ENCODE data around the gene TEX261.
A peak's percentile ranks its signal among the peaks of the same experiment; 100 is the strongest.

TEX261 gene

GRCh38 chr2:70981421-70981820, 13.3 kb downstream of the TEX261 start:
- DNase-seq: no peak

- no peak for DNase-seq
Measured at GRCh38 chr2:70979626-70980025, 15.0 kb downstream of the TEX261 start.

- no peak for DNase-seq
Measured at GRCh38 chr2:70979180-70979488, 15.5 kb downstream of the TEX261 start.

- no peak for DNase-seq
Measured at GRCh38 chr2:70978341-70979179, 16.1 kb downstream of the TEX261 start, which contains the start of gene ANKRD53. ANKRD53 (plus strand) TSS chr2:70978630; CDS start chr2:70978646, 16 bp downstream.

- DNase-seq: peak; percentile 35
Measured at GRCh38 chr2:70977605-70978205, 17.0 kb downstream of the TEX261 start.

- DNase-seq: no peak
Measured at GRCh38 chr2:70975237-70975636, 19.4 kb downstream of the TEX261 start.

- DNase-seq: no peak
Measured at GRCh38 chr2:70974592-70974991, 20.1 kb downstream of the TEX261 start.

- no peak for DNase-seq
Measured at GRCh38 chr2:70967189-70967588, 27.5 kb downstream of the TEX261 start.

- DNase-seq: no peak
Measured at GRCh38 chr2:70966681-70967080, 28.0 kb downstream of the TEX261 start.

- no peak for DNase-seq
Measured at GRCh38 chr2:70965506-70965905, 29.2 kb downstream of the TEX261 start.

GRCh38 chr2:70964596-70965386, 29.9 kb downstream of the TEX261 start:
- peak; percentile 76 for DNase-seq

- DNase-seq: no peak
Measured at GRCh38 chr2:70964133-70964532, 30.5 kb downstream of the TEX261 start.

- DNase-seq: no peak
Measured at GRCh38 chr2:70962885-70963878, 31.5 kb downstream of the TEX261 start.

- DNase-seq: no peak
Measured at GRCh38 chr2:70962211-70962884, 32.3 kb downstream of the TEX261 start.

GRCh38 chr2:70961648-70961994, 33.1 kb downstream of the TEX261 start:
- no peak for DNase-seq

- DNase-seq: no peak
Measured at GRCh38 chr2:70960833-70961647, 33.6 kb downstream of the TEX261 start.

- no peak for DNase-seq
Measured at GRCh38 chr2:70959851-70960832, 34.5 kb downstream of the TEX261 start.

GRCh38 chr2:70959271-70959761, 35.4 kb downstream of the TEX261 start:
- no peak for DNase-seq

GRCh38 chr2:70958759-70959158, 35.9 kb downstream of the TEX261 start:
- DNase-seq: no peak

GRCh38 chr2:70957798-70958197, 36.9 kb downstream of the TEX261 start:
- DNase-seq: no peak
